ENCODE data around the gene KRTAP13-1. TPM values are rescaled to one million over a fixed set of nuclear protein-coding genes. Genes with fewer than 3 reads are reported as not detected.

Gene KRTAP13-1
- total RNA-seq, 1 experiment from 2014 or later: not detected

DNA sequence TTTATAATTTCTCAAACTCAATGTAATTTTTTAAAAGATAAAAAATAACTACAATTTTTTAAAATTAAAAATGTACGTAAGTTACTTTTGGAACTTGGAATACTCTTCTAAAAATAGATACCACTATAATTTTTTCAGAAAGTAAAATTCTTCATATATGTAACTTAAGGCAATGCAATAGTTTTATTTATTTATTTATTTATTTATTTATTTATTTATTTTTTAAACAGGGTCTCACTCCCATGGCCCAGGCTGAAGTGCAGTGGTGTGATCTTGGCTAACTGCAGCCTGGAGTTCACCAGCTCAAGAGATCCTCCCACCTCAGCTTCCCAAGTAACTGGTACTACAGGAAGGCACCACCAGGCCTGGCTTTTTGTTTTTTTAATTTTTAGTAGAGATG is 44.3 kb upstream of the KRTAP13-1 start:
- H3K9me2 ChIP-seq (ENCODE audit: insufficient read depth): no peaks in the 10 kb centered on the region
- no peaks in the 10 kb centered on the region for H3K9me3 ChIP-seq (ENCODE audit: insufficient read depth, low read depth)
- no peaks in the 10 kb centered on the region for H3K27me3 ChIP-seq (ENCODE audit: insufficient read depth, low read depth)
- no peak overlapping the region for H2AFZ ChIP-seq
- no peaks in the 10 kb centered on the region for H3K36me3 ChIP-seq (ENCODE audit: low read depth)
- intact Hi-C loops (cut with micrococcal nuclease; ENCODE audit: unreplicated experiment): no loop called here
- POLR2A ChIA-PET (ENCODE audit: unreplicated experiment): no interaction called here
- CTCF ChIA-PET: no interaction called here
- H3K4me3 ChIP-seq: no peak overlapping the region
- no TSS peak for BruUV-seq (replicated peaks)
- no peaks in the 10 kb centered on the region for H3F3A ChIP-seq (ENCODE audit: insufficient read depth, low read depth)
- no peaks in the 10 kb centered on the region for H4K20me1 ChIP-seq (ENCODE audit: insufficient read depth)
- no peak overlapping the region for H3K4me2 ChIP-seq
- H3K4me1 ChIP-seq (replicated peaks; ENCODE audit: insufficient read depth): 0 out of 2 replicates have a peak, but pooled peaks cover 7% of the 10 kb centered on the region
- no peak for DNase-seq
- H3K79me2 ChIP-seq (ENCODE audit: low read depth): no peaks in the 10 kb centered on the region
- TF ChIP-seq EZH2 (IDR thresholded peaks at IDR 0.05; ENCODE audit: low read depth) (no peak), CTCF (conservative IDR thresholded peaks at IDR 0.05) (no peak)
- no peak overlapping the region for H3K27ac ChIP-seq

DNA sequence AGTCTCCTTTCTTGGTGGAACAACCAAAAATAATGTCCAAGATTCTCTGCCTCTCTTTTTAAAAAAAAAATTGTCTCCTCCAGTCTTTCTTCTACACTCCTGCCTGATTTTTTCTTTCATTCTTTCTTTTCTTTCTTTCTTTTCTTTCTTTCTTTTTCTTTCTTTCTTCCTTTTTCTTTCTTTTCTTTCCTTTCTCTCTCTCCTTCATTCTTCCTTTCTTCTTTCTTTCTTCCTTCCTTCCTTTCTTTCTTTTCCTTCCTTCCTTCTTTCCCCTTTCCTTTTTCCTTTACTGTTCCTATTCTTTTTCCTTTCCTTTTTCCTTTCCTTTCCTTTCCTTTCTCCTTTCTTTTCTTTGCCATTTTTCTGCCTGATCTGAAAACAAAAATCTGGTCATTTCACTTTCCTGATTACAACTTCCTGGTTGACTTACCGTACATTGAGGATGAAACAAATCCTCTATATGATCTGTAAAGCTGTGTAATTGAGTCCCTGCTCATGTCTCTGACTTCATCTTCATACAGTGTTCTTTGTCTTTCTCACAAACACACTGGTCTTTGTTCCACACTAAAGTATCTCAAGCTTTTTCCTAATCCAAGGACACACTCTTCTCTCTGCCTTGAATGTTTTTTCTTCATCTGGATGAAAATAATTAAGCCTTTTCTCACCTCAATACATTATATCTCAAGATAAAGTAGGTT is 41.4 kb upstream of the KRTAP13-1 start:
- Histone ChIP-seq H3K4me2 (no peak overlapping the region), H4K20me1 (ENCODE audit: insufficient read depth) (no peaks in the 10 kb centered on the region), H3K27ac (no peak overlapping the region), H3F3A (ENCODE audit: insufficient read depth, low read depth) (no peaks in the 10 kb centered on the region), H3K79me2 (ENCODE audit: low read depth) (no peaks in the 10 kb centered on the region), H3K4me3 (no peak overlapping the region), H3K9me2 (ENCODE audit: insufficient read depth) (no peaks in the 10 kb centered on the region), H3K4me1 (replicated peaks; ENCODE audit: insufficient read depth) (0 out of 2 replicates have a peak, but pooled peaks cover 4% of the 10 kb centered on the region), H3K36me3 (ENCODE audit: low read depth) (no peaks in the 10 kb centered on the region), H2AFZ (no peak overlapping the region), H3K27me3 (ENCODE audit: insufficient read depth, low read depth) (no peaks in the 10 kb centered on the region), H3K9me3 (ENCODE audit: insufficient read depth, low read depth) (no peaks in the 10 kb centered on the region)
- CTCF ChIA-PET: no interaction called here
- TF ChIP-seq EZH2 (IDR thresholded peaks at IDR 0.05; ENCODE audit: low read depth) (no peak), CTCF (conservative IDR thresholded peaks at IDR 0.05) (no peak)
- POLR2A ChIA-PET (ENCODE audit: unreplicated experiment): no interaction called here
- intact Hi-C loops (cut with micrococcal nuclease; ENCODE audit: unreplicated experiment): no loop called here
- no peak for DNase-seq
- no TSS peak for BruUV-seq (replicated peaks)

DNA sequence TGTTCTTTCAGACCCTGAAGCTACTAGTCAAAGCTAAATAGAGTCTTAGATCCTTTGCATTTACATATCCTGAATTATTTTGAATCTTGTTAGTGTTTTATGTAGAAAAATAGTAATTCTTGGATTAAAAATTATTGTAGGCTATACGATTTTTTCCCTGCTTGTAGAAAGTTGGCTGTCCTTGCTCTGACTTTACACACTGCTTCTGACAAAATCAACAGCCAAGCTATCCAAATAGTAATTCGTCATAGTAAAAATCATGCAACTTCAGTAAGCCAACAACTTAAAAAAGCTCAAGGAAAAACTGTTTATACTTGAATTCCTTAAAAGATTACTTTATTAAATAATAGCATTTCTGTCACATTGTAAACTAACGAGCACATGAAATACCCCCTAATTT is 39.9 kb upstream of the KRTAP13-1 start:
- Histone ChIP-seq H3K9me2 (ENCODE audit: insufficient read depth) (no peaks in the 10 kb centered on the region), H3K4me2 (no peak overlapping the region), H3K4me1 (replicated peaks; ENCODE audit: insufficient read depth) (no peaks in the 10 kb centered on the region), H3F3A (ENCODE audit: insufficient read depth, low read depth) (no peaks in the 10 kb centered on the region), H3K27ac (no peak overlapping the region), H3K36me3 (ENCODE audit: low read depth) (no peaks in the 10 kb centered on the region), H3K27me3 (ENCODE audit: insufficient read depth, low read depth) (no peaks in the 10 kb centered on the region), H4K20me1 (ENCODE audit: insufficient read depth) (no peaks in the 10 kb centered on the region), H3K4me3 (no peak overlapping the region), H3K9me3 (ENCODE audit: insufficient read depth, low read depth) (no peaks in the 10 kb centered on the region), H2AFZ (no peak overlapping the region), H3K79me2 (ENCODE audit: low read depth) (no peaks in the 10 kb centered on the region)
- ChIA-PET CTCF (no interaction called here), POLR2A (ENCODE audit: unreplicated experiment) (no interaction called here)
- DNase-seq: no peak
- BruUV-seq (replicated peaks): no TSS peak
- TF ChIP-seq CTCF (conservative IDR thresholded peaks at IDR 0.05): no peak
- TF ChIP-seq EZH2 (IDR thresholded peaks at IDR 0.05; ENCODE audit: low read depth): no peak
- intact Hi-C loops (cut with micrococcal nuclease; ENCODE audit: unreplicated experiment): no loop called here
